Neuronal stem cell (in vitro differentiated cells): ENCODE data around the gene MAPK1.
"Not testable (repeated sequence)": the region's sequence is repeated elsewhere in the genome, so short reads cannot be mapped to it uniquely, and the experiment has no call there.

ENCODE experiments used
- DNase-seq: peaks from one replicate; pipeline ENCODE4 v3.0.0-alpha.2; 2013; ENCODE audit warnings: low spot score
- H2AFZ ChIP-seq: one replicate; pipeline ENCODE4 v1.6.1; 2013; ENCODE audit warnings: mild to moderate bottlenecking, low read length, inconsistent platforms
- H2AK5ac ChIP-seq: 2 replicates; pipeline ENCODE4 v1.6.1; 2013; ENCODE audit warnings: low read depth, mild to moderate bottlenecking, inconsistent platforms, low read length, moderate library complexity, mixed read lengths
- H2BK120ac ChIP-seq: 2 replicates; pipeline ENCODE4 v1.6.1; 2013; ENCODE audit warnings: low read depth, mild to moderate bottlenecking, inconsistent platforms, low read length, moderate library complexity, mixed read lengths
- H2BK12ac ChIP-seq: one replicate; pipeline ENCODE4 v1.6.1; 2013; ENCODE audit warnings: low read length, inconsistent platforms
- H2BK15ac ChIP-seq: 2 replicates; pipeline ENCODE4 v1.6.1; 2013; ENCODE audit warnings: mild to moderate bottlenecking, low read length, inconsistent platforms, mixed read lengths
- H2BK5ac ChIP-seq: one replicate; pipeline ENCODE4 v1.6.1; 2013; ENCODE audit warnings: inconsistent platforms, mild to moderate bottlenecking, low read length, moderate library complexity
- H3K14ac ChIP-seq: one replicate; pipeline ENCODE4 v1.6.1; 2013; ENCODE audit warnings: low read length, inconsistent platforms
- H3K18ac ChIP-seq: 2 replicates; pipeline ENCODE4 v1.6.1; 2013; ENCODE audit warnings: low read length, inconsistent platforms
- H3K23ac ChIP-seq: 2 replicates; pipeline ENCODE4 v1.6.1; 2013; ENCODE audit warnings: low read depth, mild to moderate bottlenecking, mixed read lengths, low read length, inconsistent platforms; ENCODE audit not compliant: poor library complexity
- H3K27ac ChIP-seq: replicated peaks from 3 replicates; pipeline ENCODE4 v1.5.1; 2013; ENCODE audit warnings: low read length, inconsistent platforms
- H3K27me3 ChIP-seq, 3 experiments: 2 replicates each; pipeline ENCODE4 v1.6.1; 2013; ENCODE audit warnings: low read length in 3 of 3, mild to moderate bottlenecking in 2 of 3, inconsistent platforms in 1 of 3, low read depth in 1 of 3, mixed read lengths in 1 of 3, moderate library complexity in 1 of 3; ENCODE audit not compliant: control insufficient read depth in 3 of 3, insufficient read depth in 3 of 3
- H3K36me3 ChIP-seq, 2 donors: replicated peaks in 1 of 2; 2 replicates each; pipeline ENCODE4 v1.6.1; 2013; ENCODE audit warnings: low read length in 2 of 2; ENCODE audit not compliant: control insufficient read depth in 2 of 2, insufficient read depth in 2 of 2
- H3K4ac ChIP-seq: 2 replicates; pipeline ENCODE4 v1.6.1; 2013; ENCODE audit warnings: inconsistent platforms, mild to moderate bottlenecking, low read length, moderate library complexity
- H3K4me1 ChIP-seq, 2 donors: 1 replicate in 1 of 2; 2 replicates in 1 of 2; pipeline ENCODE4 v1.6.1; 2013; ENCODE audit warnings: low read length in 2 of 2, low read depth in 1 of 2; ENCODE audit not compliant: control insufficient read depth in 2 of 2, insufficient read depth in 1 of 2
- H3K4me2 ChIP-seq: one replicate; pipeline ENCODE4 v1.6.1; 2013; ENCODE audit warnings: mild to moderate bottlenecking, low read length, inconsistent platforms; ENCODE audit not compliant: insufficient read depth, poor library complexity, severe bottlenecking
- H3K4me3 ChIP-seq, 2 donors: 2 replicates each; pipeline ENCODE4 v1.5.1; 2013; ENCODE audit warnings: low read length in 2 of 2, mild to moderate bottlenecking in 2 of 2, inconsistent platforms in 1 of 2, moderate library complexity in 1 of 2
- H3K79me1 ChIP-seq: one replicate; pipeline ENCODE4 v1.6.1; 2013; ENCODE audit warnings: low read depth, mild to moderate bottlenecking, inconsistent platforms, low read length, moderate library complexity
- H3K9ac ChIP-seq: one replicate; pipeline ENCODE4 v1.6.1; 2013; ENCODE audit warnings: mild to moderate bottlenecking, low read depth, low read length, inconsistent platforms; ENCODE audit not compliant: poor library complexity
- H3K9me3 ChIP-seq, 2 donors: replicated peaks in 1 of 2; 2 replicates each; pipeline versions ENCODE3 to v1.6.1; 2013; ENCODE audit warnings: low read length in 2 of 2, mild to moderate bottlenecking in 2 of 2, inconsistent platforms in 1 of 2, low read depth in 1 of 2, mixed read lengths in 1 of 2, moderate library complexity in 1 of 2; ENCODE audit not compliant: control insufficient read depth in 2 of 2, insufficient read depth in 1 of 2
- H4K8ac ChIP-seq: one replicate; pipeline ENCODE4 v1.6.1; 2013; ENCODE audit warnings: low read depth, mild to moderate bottlenecking, inconsistent platforms, low read length, moderate library complexity
- H4K91ac ChIP-seq: one replicate; pipeline ENCODE4 v1.6.1; 2013; ENCODE audit warnings: low read length, low read depth, mild to moderate bottlenecking, inconsistent platforms; ENCODE audit not compliant: poor library complexity
- WGBS, 2 donors: extraction: QIAGEN DNeasy Blood & Tissue Kit; methylation state at CpG; one replicate each; pipeline ENCODE4 v1.1.7; 2013; ENCODE audit warnings: missing lambda C conversion rate in 2 of 2, mixed read lengths in 1 of 2; ENCODE audit not compliant: insufficient read length in 2 of 2, insufficient replicate concordance in 1 of 2; ENCODE audit errors: extremely low coverage in 2 of 2; 5-methylcytosine and 5-hydroxymethylcytosine counted together

MAPK1 gene

GRCh38 chr22:21815357-21815756 is 52.1 kb downstream of the MAPK1 start:
- no peak for DNase-seq
- WGBS, 2 donors: no CpG with 5 or more reads among the region's 3 CpGs
- H2BK15ac ChIP-seq: no peak overlapping the region
- no peak overlapping the region for H3K27ac ChIP-seq
- no peak overlapping the region for H3K4me3 ChIP-seq
- H3K27me3 ChIP-seq: no peaks in the 10 kb centered on the region
- H3K4ac ChIP-seq: no peak overlapping the region
- H2BK120ac ChIP-seq: no peak overlapping the region
- H3K14ac ChIP-seq: no peak overlapping the region
- no peak overlapping the region for H3K9ac ChIP-seq
- H4K91ac ChIP-seq: no peak overlapping the region
- peaks cover 0 to 18% of the 10 kb centered on the region in 2 donors for H3K36me3 ChIP-seq
- no peak overlapping the region for H2AFZ ChIP-seq
- no peak overlapping the region for H4K8ac ChIP-seq
- H3K23ac ChIP-seq: no peak overlapping the region
- no peak overlapping the region for H2BK5ac ChIP-seq
- peaks cover 6 to 9% of the 10 kb centered on the region in 2 donors for H3K4me1 ChIP-seq
- peaks cover 6% of the 10 kb centered on the region for H3K79me1 ChIP-seq
- no peak overlapping the region for H2AK5ac ChIP-seq
- H3K9me3 ChIP-seq: peaks cover 0 to 15% of the 10 kb centered on the region in 2 donors
- no peak overlapping the region for H3K18ac ChIP-seq
- H3K4me2 ChIP-seq: no peak overlapping the region
- H2BK12ac ChIP-seq: no peak overlapping the region

GRCh38 chr22:21811982-21812381 is 55.5 kb downstream of the MAPK1 start:
- H3K9ac ChIP-seq: no peak overlapping the region

GRCh38 chr22:21807544-21808529 is 59.6 kb downstream of the MAPK1 start:
- Histone ChIP-seq H3K23ac (no peak overlapping the region), H3K9me3 (peaks cover 0 to 15% of the 10 kb centered on the region in 2 donors), H2AK5ac (no peak overlapping the region), H3K18ac (no peak overlapping the region), H2AFZ (no peak overlapping the region), H3K36me3 (peaks cover 9 to 60% of the 10 kb centered on the region in 2 donors), H4K8ac (no peak overlapping the region), H3K27ac (no peak overlapping the region), H3K9ac (no peak overlapping the region), H4K91ac (no peak overlapping the region), H3K79me1 (peaks cover 3% of the 10 kb centered on the region), H3K14ac (no peak overlapping the region), H3K4me3 (no peak overlapping the region), H2BK120ac (no peak overlapping the region), H3K27me3 (no peaks in the 10 kb centered on the region), H2BK5ac (no peak overlapping the region), H3K4me1 (no peaks in the 10 kb centered on the region), H2BK15ac (no peak overlapping the region), H2BK12ac (no peak overlapping the region), H3K4me2 (no peak overlapping the region), H3K4ac (no peak overlapping the region)
- DNase-seq: no peak
- WGBS, 2 donors: no CpG with 5 or more reads among the region's 6 CpGs

More at GRCh38 chr22:21811982-21812381, 55.5 kb downstream of the MAPK1 start:
- Histone ChIP-seq H3K14ac (no peak overlapping the region), H3K4me2 (no peak overlapping the region), H3K18ac (no peak overlapping the region), H2AK5ac (no peak overlapping the region), H3K27ac (no peak overlapping the region), H3K9me3 (peaks cover 0 to 15% of the 10 kb centered on the region in 2 donors), H2AFZ (no peak overlapping the region), H3K27me3 (no peaks in the 10 kb centered on the region), H2BK15ac (no peak overlapping the region), H4K91ac (no peak overlapping the region), H2BK12ac (no peak overlapping the region), H3K4ac (no peak overlapping the region), H3K36me3 (peaks cover 0 to 25% of the 10 kb centered on the region in 2 donors), H3K4me3 (no peak overlapping the region), H3K79me1 (peaks cover 4% of the 10 kb centered on the region), H2BK120ac (no peak overlapping the region), H3K23ac (no peak overlapping the region), H4K8ac (no peak overlapping the region), H2BK5ac (no peak overlapping the region), H3K4me1 (no peaks in the 10 kb centered on the region)
- no CpG with 5 or more reads among the region's 1 CpG for WGBS, 2 donors
- no peak for DNase-seq

GRCh38 chr22:21805325-21805724 is 62.1 kb downstream of the MAPK1 start:
- not testable (repeated sequence) for H2BK120ac ChIP-seq, H3K18ac ChIP-seq, H3K9ac ChIP-seq, H2BK5ac ChIP-seq, H2BK12ac ChIP-seq, H3K79me1 ChIP-seq, DNase-seq, H3K27me3 ChIP-seq, H4K8ac ChIP-seq, H2AFZ ChIP-seq, H3K9me3 ChIP-seq, H3K4ac ChIP-seq, H3K23ac ChIP-seq, H3K4me3 ChIP-seq, H3K4me2 ChIP-seq, H4K91ac ChIP-seq, H2AK5ac ChIP-seq, H3K4me1 ChIP-seq, H3K14ac ChIP-seq, H2BK15ac ChIP-seq, H3K27ac ChIP-seq
- H3K36me3 ChIP-seq: peaks cover 22 to 79% of the 10 kb centered on the region in 2 donors
- no CpG with 5 or more reads among the region's 8 CpGs for WGBS, 2 donors
